ENCODE measurements around the gene TAC4.

The TAC4 gene

GRCh38 chr17:49848019-49848473 is at the start of gene TAC4:
TAC4 (minus strand) TSS chr17:49848069; CDS start chr17:49848017, 52 bp downstream.
- no peak for DNase-seq (ENCODE audit: extremely low spot score)
- ChIA-PET CTCF (no interaction called here), POLR2A (no interaction called here)
- TF ChIP-seq FOXK2 (IDR thresholded peaks at IDR 0.05) (no peak), CTBP1 (IDR thresholded peaks at IDR 0.05; ENCODE audit: borderline replicate concordance) (no peak), LEF1 (IDR thresholded peaks at IDR 0.05; ENCODE audit: borderline replicate concordance) (no peak), L3MBTL2 (conservative IDR thresholded peaks at IDR 0.05) (no peak), SP1 (IDR thresholded peaks at IDR 0.05) (no peak), HDGF (IDR thresholded peaks at IDR 0.05; ENCODE audit: borderline replicate concordance) (no peak), ELF4 (IDR thresholded peaks at IDR 0.05) (no peak), SUZ12 (IDR thresholded peaks at IDR 0.05) (no peak), PKNOX1 (IDR thresholded peaks at IDR 0.05) (no peak), ARNT (IDR thresholded peaks at IDR 0.05) (no peak), FOXM1 (IDR thresholded peaks at IDR 0.05; ENCODE audit: borderline replicate concordance) (no peak), ZNF384 (IDR thresholded peaks at IDR 0.05) (no peak), TARDBP (IDR thresholded peaks at IDR 0.05) (no peak), BHLHE40 (IDR thresholded peaks at IDR 0.05; ENCODE audit: borderline replicate concordance) (no peak), FOXA1 (IDR thresholded peaks at IDR 0.05) (no peak), NFRKB (IDR thresholded peaks at IDR 0.05) (no peak)

- no peak for DNase-seq (ENCODE audit: extremely low spot score)
- CTCF ChIA-PET, result no interaction called here
- POLR2A ChIA-PET, result no interaction called here
- TF ChIP-seq SP1 (IDR thresholded peaks at IDR 0.05), result no peak
- TF ChIP-seq NFRKB (IDR thresholded peaks at IDR 0.05), result no peak
- no peak for TF ChIP-seq L3MBTL2 (conservative IDR thresholded peaks at IDR 0.05)
- no peak for TF ChIP-seq ZNF384 (IDR thresholded peaks at IDR 0.05)
- TF ChIP-seq SUZ12 (IDR thresholded peaks at IDR 0.05), result no peak
- no peak for TF ChIP-seq ELF4 (IDR thresholded peaks at IDR 0.05)
- no peak for TF ChIP-seq FOXK2 (IDR thresholded peaks at IDR 0.05)
- no peak for TF ChIP-seq FOXM1 (IDR thresholded peaks at IDR 0.05; ENCODE audit: borderline replicate concordance)
- no peak for TF ChIP-seq PKNOX1 (IDR thresholded peaks at IDR 0.05)
- TF ChIP-seq FOXA1 (IDR thresholded peaks at IDR 0.05), result no peak
- no peak for TF ChIP-seq LEF1 (IDR thresholded peaks at IDR 0.05; ENCODE audit: borderline replicate concordance)
- no peak for TF ChIP-seq TARDBP (IDR thresholded peaks at IDR 0.05)
- TF ChIP-seq ARNT (IDR thresholded peaks at IDR 0.05), result no peak
- no peak for TF ChIP-seq HDGF (IDR thresholded peaks at IDR 0.05; ENCODE audit: borderline replicate concordance)
- TF ChIP-seq CTBP1 (IDR thresholded peaks at IDR 0.05; ENCODE audit: borderline replicate concordance), result no peak
- TF ChIP-seq BHLHE40 (IDR thresholded peaks at IDR 0.05; ENCODE audit: borderline replicate concordance), result no peak
Measured at GRCh38 chr17:49896860-49897259, 49.0 kb upstream of the TAC4 start.

- ChIA-PET POLR2A (no interaction called here), CTCF (no interaction called here)
- TF ChIP-seq FOXA1 (IDR thresholded peaks at IDR 0.05) (no peak), CTBP1 (IDR thresholded peaks at IDR 0.05; ENCODE audit: borderline replicate concordance) (no peak), TARDBP (IDR thresholded peaks at IDR 0.05) (no peak), ELF4 (IDR thresholded peaks at IDR 0.05) (no peak)
- DNase-seq (ENCODE audit: extremely low spot score), result no peak
Measured at GRCh38 chr17:49896222-49896621, 48.4 kb upstream of the TAC4 start.

GRCh38 chr17:49895812-49896211 is 47.9 kb upstream of the TAC4 start:
- DNase-seq (ENCODE audit: extremely low spot score), result no peak
- ChIA-PET CTCF (no interaction called here), POLR2A (no interaction called here)
- TF ChIP-seq NFRKB (IDR thresholded peaks at IDR 0.05) (no peak), ARNT (IDR thresholded peaks at IDR 0.05) (no peak), SUZ12 (IDR thresholded peaks at IDR 0.05) (no peak), LEF1 (IDR thresholded peaks at IDR 0.05; ENCODE audit: borderline replicate concordance) (no peak), FOXK2 (IDR thresholded peaks at IDR 0.05) (no peak), FOXA1 (IDR thresholded peaks at IDR 0.05) (no peak), CTBP1 (IDR thresholded peaks at IDR 0.05; ENCODE audit: borderline replicate concordance) (no peak), FOXM1 (IDR thresholded peaks at IDR 0.05; ENCODE audit: borderline replicate concordance) (no peak), HDGF (IDR thresholded peaks at IDR 0.05; ENCODE audit: borderline replicate concordance) (no peak)

GRCh38 chr17:49894761-49895160 is 46.9 kb upstream of the TAC4 start:
- no peak for DNase-seq (ENCODE audit: extremely low spot score)
- ChIA-PET CTCF (no interaction called here), POLR2A (no interaction called here)
- TF ChIP-seq PKNOX1 (IDR thresholded peaks at IDR 0.05) (no peak), HDGF (IDR thresholded peaks at IDR 0.05; ENCODE audit: borderline replicate concordance) (no peak), NFRKB (IDR thresholded peaks at IDR 0.05) (no peak), FOXA1 (IDR thresholded peaks at IDR 0.05) (no peak), ARNT (IDR thresholded peaks at IDR 0.05) (no peak), LEF1 (IDR thresholded peaks at IDR 0.05; ENCODE audit: borderline replicate concordance) (no peak)

GRCh38 chr17:49891694-49892389 is 44.0 kb upstream of the TAC4 start:
- ChIA-PET CTCF (no interaction called here), POLR2A (no interaction called here)

GRCh38 chr17:49891271-49891670 is 43.4 kb upstream of the TAC4 start:
- TF ChIP-seq PKNOX1 (IDR thresholded peaks at IDR 0.05) (no peak), CTBP1 (IDR thresholded peaks at IDR 0.05; ENCODE audit: borderline replicate concordance) (no peak), HDGF (IDR thresholded peaks at IDR 0.05; ENCODE audit: borderline replicate concordance) (no peak), FOXA1 (IDR thresholded peaks at IDR 0.05) (no peak), ZNF384 (IDR thresholded peaks at IDR 0.05) (no peak), NFRKB (IDR thresholded peaks at IDR 0.05) (no peak)
- DNase-seq (ENCODE audit: extremely low spot score), result no peak
- POLR2A ChIA-PET, result no interaction called here
- CTCF ChIA-PET, result no interaction called here

More at GRCh38 chr17:49891694-49892389, 44.0 kb upstream of the TAC4 start:
- TF ChIP-seq TARDBP (IDR thresholded peaks at IDR 0.05) (no peak), SP1 (IDR thresholded peaks at IDR 0.05) (no peak)
- DNase-seq (ENCODE audit: extremely low spot score), result no peak

Measured in HEK293T (cell line).